Brain microvascular endothelial cell (primary cell): Measurements from ENCODE around the gene TFDP1.
A peak's percentile ranks its signal among the peaks of the same experiment; 100 is the strongest.
"Not testable (repeated sequence)": the region's sequence is repeated elsewhere in the genome, so short reads cannot be mapped to it uniquely, and the experiment has no call there.

Experiments used
- DNase-seq: peaks from one replicate; pipeline ENCODE4 v3.0.0-alpha.2; 2020
- H3K27ac ChIP-seq: fragments of 250-450 bp; sonication (Bioruptor Pico); 2 replicates; pipeline ENCODE4 v1.5.1; 2020; ENCODE audit warnings: mild to moderate bottlenecking, moderate library complexity
- H3K27me3 ChIP-seq: fragments of 250-450 bp; sonication (Bioruptor Pico); replicated peaks from 2 replicates; pipeline ENCODE4 v1.5.1; 2020; ENCODE audit warnings: mild to moderate bottlenecking
- H3K36me3 ChIP-seq: fragments of 250-450 bp; sonication (Bioruptor Pico); replicated peaks from 2 replicates; pipeline ENCODE4 v1.5.1; 2020; ENCODE audit warnings: mild to moderate bottlenecking
- H3K4me3 ChIP-seq: 2 replicates; pipeline ENCODE4 v1.5.1; 2011; ENCODE audit warnings: low read depth, mild to moderate bottlenecking, control low read depth, low read length, moderate library complexity
- in situ Hi-C: cut with HindIII; loops from 2 replicates; pipeline ENCODE4 v1.10.0; 2017; ENCODE audit warnings: low sequenced_read_pairs, low pct_ligation_motif_present
- TF ChIP-seq, protein P1 (sequence below): IDR thresholded peaks from 2 replicates; pipeline ENCODE4 v1.5.1; 2011; ENCODE audit warnings: low read depth, mild to moderate bottlenecking, moderate library complexity, low read length, control low read depth, inconsistent platforms; ENCODE audit errors: missing control alignments

TFDP1 gene

DNA sequence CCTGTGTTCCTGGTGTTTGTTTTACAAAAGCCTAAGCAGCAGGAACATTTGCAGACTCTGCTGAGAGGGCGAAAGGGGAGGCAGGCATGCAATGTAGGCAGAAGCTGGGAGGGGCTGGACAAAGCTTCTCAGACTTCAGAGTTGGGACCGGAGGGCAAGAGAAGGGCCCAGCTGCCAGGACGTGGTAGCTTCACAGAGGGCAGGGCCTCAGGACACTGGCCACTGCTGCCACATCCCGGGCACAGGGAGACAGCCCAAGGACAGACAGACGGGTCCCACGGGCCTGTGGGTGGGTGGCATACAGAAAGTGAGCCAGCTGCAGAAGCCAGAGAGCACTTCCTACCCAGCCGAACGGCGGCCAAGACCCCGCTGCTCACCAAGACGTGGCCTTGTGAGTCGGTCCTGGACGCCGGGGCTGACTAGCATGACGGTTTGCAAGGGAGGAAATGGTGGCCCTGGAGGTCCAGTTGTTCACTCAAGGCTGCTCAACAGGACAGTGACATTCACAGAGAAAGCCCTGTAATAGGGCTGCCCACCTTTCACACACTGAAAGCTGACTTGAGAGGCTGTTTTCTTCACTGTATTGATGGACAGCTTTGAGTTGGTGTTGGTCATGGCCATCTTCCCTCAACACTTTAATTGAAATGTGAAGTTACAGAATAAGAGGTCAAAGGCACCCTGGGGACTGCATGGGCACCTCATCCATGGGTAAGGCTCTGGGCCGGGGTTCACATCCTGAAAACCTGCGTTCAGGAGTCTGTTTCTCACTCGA lies 23.7 kb upstream of the TFDP1 start:
- no peaks in the 10 kb centered on the region for H3K27me3 ChIP-seq
- H3K27ac ChIP-seq: no peak overlapping the region
- in situ Hi-C loops: no loop called here
- DNase-seq: no peak
- TF ChIP-seq, protein P1, sequence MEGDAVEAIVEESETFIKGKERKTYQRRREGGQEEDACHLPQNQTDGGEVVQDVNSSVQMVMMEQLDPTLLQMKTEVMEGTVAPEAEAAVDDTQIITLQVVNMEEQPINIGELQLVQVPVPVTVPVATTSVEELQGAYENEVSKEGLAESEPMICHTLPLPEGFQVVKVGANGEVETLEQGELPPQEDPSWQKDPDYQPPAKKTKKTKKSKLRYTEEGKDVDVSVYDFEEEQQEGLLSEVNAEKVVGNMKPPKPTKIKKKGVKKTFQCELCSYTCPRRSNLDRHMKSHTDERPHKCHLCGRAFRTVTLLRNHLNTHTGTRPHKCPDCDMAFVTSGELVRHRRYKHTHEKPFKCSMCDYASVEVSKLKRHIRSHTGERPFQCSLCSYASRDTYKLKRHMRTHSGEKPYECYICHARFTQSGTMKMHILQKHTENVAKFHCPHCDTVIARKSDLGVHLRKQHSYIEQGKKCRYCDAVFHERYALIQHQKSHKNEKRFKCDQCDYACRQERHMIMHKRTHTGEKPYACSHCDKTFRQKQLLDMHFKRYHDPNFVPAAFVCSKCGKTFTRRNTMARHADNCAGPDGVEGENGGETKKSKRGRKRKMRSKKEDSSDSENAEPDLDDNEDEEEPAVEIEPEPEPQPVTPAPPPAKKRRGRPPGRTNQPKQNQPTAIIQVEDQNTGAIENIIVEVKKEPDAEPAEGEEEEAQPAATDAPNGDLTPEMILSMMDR: no peak
- H3K36me3 ChIP-seq: no peaks in the 10 kb centered on the region
- H3K4me3 ChIP-seq: no peak overlapping the region

DNA sequence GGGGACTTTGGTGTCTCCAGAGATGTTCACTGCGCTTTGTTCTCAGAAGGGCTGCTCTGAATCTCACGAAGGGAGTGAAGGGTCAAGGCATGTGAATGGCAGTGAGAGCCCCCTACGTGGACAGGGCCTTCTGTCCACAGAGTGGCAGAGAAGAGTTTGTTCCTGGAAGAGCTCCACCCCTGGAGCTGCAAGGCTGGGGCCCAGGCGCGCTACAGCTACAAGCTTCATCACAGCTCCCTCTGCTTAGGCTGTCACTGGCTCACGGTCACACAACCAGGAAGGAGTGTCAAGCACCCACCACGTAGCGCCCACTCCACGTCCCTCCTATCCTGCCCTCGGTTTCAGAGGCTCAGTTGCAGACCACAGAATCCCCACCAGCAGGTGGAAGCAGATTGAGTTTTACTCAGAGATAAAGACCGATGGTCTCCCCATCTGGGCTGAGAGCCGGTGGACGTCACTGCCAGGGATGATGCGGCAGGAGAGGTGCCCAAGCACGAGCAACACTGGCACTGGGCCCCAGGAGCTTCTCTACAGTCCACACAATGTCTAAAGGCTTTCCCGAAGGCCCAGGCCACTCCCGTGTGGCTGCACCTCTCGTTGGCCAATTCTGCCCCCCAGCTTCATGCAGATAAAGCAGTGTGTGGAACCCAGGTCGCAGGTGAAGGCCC lies 23.0 kb upstream of the TFDP1 start:
- no peak for DNase-seq
- H3K36me3 ChIP-seq: no peaks in the 10 kb centered on the region
- H3K27ac ChIP-seq: no peak overlapping the region
- no peak overlapping the region for H3K4me3 ChIP-seq
- in situ Hi-C loops: no loop called here
- no peaks in the 10 kb centered on the region for H3K27me3 ChIP-seq
- TF ChIP-seq, protein P1: no peak

DNA sequence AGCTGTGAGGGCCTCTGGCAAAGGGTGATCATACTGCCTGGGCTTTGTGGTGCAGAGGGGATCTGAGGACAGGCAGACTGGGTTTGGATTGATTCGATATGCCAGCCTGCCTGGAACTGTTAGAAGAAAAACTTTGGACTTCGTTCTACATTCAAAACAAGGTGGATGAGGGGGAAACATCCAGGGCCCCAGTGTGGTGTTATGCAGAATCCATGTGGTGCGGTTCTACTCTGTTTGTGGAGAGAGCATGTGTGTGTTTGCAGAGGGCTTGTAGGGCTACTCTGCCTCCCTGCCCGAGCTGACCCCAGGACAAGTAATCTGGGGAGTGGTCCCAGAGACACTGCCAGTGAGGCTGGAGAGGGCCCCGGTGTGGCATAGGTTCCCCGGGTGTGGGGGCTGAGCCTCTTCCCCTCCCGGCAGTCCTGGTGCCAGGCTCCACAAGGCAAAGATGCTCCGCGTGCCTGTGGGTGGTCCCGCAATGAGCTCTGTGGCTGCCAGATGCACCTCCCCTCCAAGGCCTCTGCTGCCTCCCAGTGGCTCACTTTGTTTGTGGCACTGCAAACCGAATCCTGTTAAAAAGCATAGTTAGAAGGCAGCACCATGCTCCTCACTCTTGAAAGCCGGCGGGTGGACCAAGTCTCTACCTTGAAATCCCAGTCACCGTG lies 22.3 kb upstream of the TFDP1 start:
- no peak overlapping the region for H3K4me3 ChIP-seq
- no peaks in the 10 kb centered on the region for H3K27me3 ChIP-seq
- in situ Hi-C loops: no loop called here
- TF ChIP-seq, protein P1: peak; percentile 93
- H3K27ac ChIP-seq: no peak overlapping the region
- H3K36me3 ChIP-seq: no peaks in the 10 kb centered on the region
- DNase-seq: peak; percentile 62

DNA sequence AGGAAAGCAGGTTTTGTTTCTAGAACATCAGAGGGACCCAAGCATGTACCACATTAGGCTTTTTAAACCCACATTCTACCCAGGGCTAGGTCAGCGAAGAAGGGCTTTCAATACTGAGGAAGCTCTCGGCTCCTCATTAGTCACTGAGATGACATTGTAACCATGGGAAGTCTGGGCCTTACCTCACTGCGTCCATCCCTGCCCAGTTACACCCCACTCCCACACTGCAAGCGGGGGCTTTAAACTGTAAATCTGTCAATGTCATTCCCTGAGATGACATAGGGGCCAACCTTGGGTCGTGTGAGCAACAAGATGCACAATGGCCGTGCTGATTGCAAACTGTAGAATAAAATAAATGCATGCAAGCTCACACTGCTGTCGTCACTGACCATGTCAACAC lies 21.7 kb upstream of the TFDP1 start:
- TF ChIP-seq, protein P1: no peak
- no peak for DNase-seq
- H3K4me3 ChIP-seq: no peak overlapping the region
- H3K27ac ChIP-seq: no peak overlapping the region
- H3K36me3 ChIP-seq: no peaks in the 10 kb centered on the region
- no peaks in the 10 kb centered on the region for H3K27me3 ChIP-seq
- in situ Hi-C loops: no loop called here

DNA sequence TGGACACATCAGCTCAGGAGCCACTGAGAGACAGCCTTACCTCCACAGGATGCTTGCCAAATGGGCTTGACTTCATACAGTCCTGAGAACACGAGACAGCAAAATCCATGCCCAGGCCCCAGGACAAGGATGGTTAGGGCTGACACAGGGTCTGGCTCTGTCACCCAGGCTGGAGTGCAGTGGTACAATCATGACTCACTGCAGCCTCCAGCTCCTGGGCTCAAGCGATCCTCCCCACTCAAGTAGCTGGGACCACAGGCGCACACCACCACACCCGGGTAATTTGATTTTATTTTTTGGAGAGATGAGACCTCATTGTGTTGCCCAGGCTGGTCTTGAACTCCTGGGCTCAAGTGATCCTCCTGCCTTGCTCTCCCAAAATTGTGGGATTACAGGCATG lies 21.0 kb upstream of the TFDP1 start:
- H3K27ac ChIP-seq, H3K27me3 ChIP-seq, in situ Hi-C loops, H3K4me3 ChIP-seq, H3K36me3 ChIP-seq, DNase-seq: not testable (repeated sequence)

DNA sequence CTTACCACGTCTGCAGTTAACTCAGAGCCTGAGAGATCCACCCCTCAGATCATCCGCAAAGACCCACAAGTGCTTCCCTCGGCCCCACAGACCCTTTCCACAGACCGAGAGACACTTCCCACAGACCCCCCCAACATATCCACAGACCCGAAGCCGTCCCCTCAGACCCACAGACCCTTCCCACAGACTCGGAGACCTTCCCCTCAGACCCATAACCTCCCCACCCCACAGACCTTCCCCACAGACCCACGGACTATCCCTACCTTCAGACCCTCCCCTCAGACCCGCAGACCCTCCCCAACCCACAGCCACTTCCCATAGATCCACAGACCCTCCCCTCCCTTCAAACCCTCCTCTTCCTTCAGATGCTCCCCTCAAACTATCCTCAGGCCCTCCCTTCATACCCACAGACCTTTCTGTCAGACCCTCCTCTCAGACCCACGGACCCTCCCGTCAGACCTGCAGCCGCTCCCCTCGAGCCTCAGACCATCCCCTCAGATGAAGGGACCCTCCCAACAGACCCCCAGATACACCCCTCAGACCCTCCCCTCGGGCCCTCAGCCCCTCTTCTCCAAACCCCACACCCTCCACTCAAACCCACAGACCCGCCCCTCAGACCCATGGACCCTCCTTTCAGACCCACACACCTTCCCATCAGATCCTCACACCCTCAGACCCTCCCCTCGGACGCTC lies 20.1 kb upstream of the TFDP1 start:
- Histone ChIP-seq H3K27ac (no peak overlapping the region), H3K27me3 (no peaks in the 10 kb centered on the region), H3K36me3 (no peaks in the 10 kb centered on the region), H3K4me3 (no peak overlapping the region)
- in situ Hi-C loops: no loop called here
- TF ChIP-seq, protein P1: no peak
- DNase-seq: no peak
